ENCODE data around the gene C12orf76.

C12orf76 gene

DNA sequence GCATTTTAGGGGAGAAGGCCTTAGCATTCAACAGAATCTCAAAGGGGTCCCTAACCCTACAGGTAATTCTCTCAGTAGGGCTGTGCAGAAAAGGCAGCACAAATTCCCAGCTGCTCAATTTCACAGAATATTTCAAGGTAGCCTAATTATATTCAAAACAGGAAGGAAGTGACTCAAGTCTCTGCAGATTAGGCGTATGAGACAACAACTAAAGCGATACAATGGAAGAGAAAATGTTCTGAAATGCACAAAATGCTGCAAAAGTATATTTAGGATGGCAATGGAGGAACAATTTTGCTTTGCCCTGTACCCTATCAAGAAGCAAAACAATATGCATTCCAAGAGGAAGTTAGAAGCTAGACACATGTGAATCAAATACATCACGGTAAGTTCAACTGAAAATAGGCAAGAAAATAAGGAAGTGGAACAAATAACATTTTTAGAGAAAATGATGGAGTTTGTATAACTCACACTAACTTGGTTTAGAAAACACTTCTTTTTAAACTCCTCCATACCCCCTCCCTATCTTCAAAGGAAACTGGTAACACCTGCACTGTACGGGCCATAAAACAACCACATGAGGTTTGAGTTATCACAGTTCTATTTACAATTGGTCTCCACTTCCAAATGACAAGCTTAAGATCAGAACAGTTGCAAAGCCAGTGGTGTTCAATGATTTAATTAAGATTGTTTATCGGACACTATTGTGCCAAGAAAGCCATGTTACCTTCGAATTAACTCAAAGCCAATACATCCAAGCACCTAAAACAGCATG lies 53.7 kb downstream of the C12orf76 start:
- no peak for DNase-seq

DNA sequence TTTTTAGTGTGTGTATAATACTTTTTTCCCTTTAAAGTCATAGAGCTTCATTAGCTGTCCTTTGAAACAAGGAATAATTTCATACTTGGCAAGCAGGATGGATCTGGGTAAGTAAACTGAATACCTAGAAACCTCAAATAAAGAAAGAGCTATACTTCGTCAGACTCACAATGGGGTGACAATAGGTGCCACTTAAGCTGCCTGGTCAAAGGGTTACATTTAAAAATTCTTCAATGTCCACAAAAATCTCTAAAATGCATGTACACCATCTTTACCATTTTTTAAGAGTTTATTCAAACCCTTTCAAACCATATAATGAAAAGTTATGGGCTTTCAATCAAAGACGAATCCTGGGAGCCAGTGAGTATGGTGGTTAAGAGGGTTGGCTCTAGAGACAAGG lies 55.2 kb downstream of the C12orf76 start:
- no peak for DNase-seq

DNA sequence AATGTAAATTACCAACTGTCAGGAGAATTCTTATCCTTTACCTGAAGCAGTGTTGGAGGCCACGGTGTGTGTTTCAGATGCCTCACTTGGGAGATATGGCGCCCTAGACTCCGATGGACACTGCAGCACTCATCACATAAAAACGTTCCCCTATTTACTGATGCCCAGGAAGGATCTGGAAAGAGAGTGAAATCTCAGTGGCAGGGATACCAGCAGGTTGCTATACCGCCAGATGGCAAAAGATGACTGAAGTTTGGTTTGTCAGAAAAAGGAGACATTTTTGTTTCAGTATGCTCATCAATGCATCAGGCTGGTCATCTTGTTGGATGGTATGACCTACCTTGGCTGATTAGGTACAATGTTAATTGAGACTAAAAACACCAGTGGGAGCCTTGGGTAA lies 56.7 kb downstream of the C12orf76 start:
- no peak for DNase-seq

All from NCI-H1048 (cell line).